CD14-positive monocyte (primary cell): Measurements from ENCODE around the gene COL13A1. TPM values are rescaled to one million over a fixed set of nuclear protein-coding genes. Genes with fewer than 3 reads are reported as not detected.

ENCODE experiments used
- DNase-seq, 3 donors: peaks; one replicate each; pipeline ENCODE4 v3.0.0-alpha.2; 2011 to 2022
- H2AFZ ChIP-seq: 2 replicates; pipeline ENCODE4 v1.6.0; 2012; ENCODE audit warnings: mild to moderate bottlenecking, low read depth, low read length, inconsistent platforms; ENCODE audit not compliant: insufficient read depth, poor library complexity, severe bottlenecking
- H3K27ac ChIP-seq, 2 donors: 1 replicate in 1 of 2; 2 replicates in 1 of 2; pipeline ENCODE4 v1.5.1; 2012 to 2013; ENCODE audit warnings: low read length in 2 of 2, control low read depth in 1 of 2, inconsistent platforms in 1 of 2, low read depth in 1 of 2, mild to moderate bottlenecking in 1 of 2
- H3K27me3 ChIP-seq, 2 donors: one replicate each; pipeline versions ENCODE4 v1.6.0 to v1.6.1; 2011 to 2013; ENCODE audit warnings: low read length in 2 of 2; ENCODE audit not compliant: control insufficient read depth in 2 of 2, insufficient read depth in 2 of 2
- H3K36me3 ChIP-seq, 2 donors: replicated peaks in 1 of 2; 1 replicate in 1 of 2; 2 replicates in 1 of 2; pipeline versions ENCODE4 v1.5.1 to v1.6.1; 2012 to 2013; ENCODE audit warnings: low read length in 2 of 2, control low read depth in 1 of 2, inconsistent platforms in 1 of 2, mild to moderate bottlenecking in 1 of 2; ENCODE audit not compliant: insufficient read depth in 2 of 2, control insufficient read depth in 1 of 2
- H3K4me1 ChIP-seq, 2 donors: 1 replicate in 1 of 2; 2 replicates in 1 of 2; pipeline versions ENCODE4 v1.5.1 to v1.6.1; 2012 to 2013; ENCODE audit warnings: low read length in 2 of 2, control low read depth in 1 of 2, inconsistent platforms in 1 of 2, mild to moderate bottlenecking in 1 of 2, moderate library complexity in 1 of 2; ENCODE audit not compliant: insufficient read depth in 2 of 2, control insufficient read depth in 1 of 2
- H3K4me2 ChIP-seq: replicated peaks from 2 replicates; pipeline ENCODE3; 2012; ENCODE audit warnings: low read length, moderate library complexity, mild to moderate bottlenecking; ENCODE audit not compliant: poor library complexity, severe bottlenecking; ENCODE audit errors: extremely low read depth
- H3K4me3 ChIP-seq, 3 experiments: fragments of 200-600 bp in 1 of 3; sonication (generic) in 1 of 3; replicated peaks in 1 of 3; 1 replicate in 2 of 3; 2 replicates in 1 of 3; pipeline ENCODE4 v1.5.1; 2011 to 2013; ENCODE audit warnings: low read length in 3 of 3, mild to moderate bottlenecking in 3 of 3, control low read depth in 2 of 3, low read depth in 2 of 3, inconsistent platforms in 1 of 3, moderate library complexity in 1 of 3
- H3K79me2 ChIP-seq: 2 replicates; pipeline ENCODE4 v1.6.0; 2012; ENCODE audit warnings: mild to moderate bottlenecking, control low read depth, inconsistent platforms, low read length, moderate library complexity; ENCODE audit not compliant: insufficient read depth
- H3K9ac ChIP-seq: 2 replicates; pipeline ENCODE4 v1.6.0; 2017; ENCODE audit warnings: low read length, mild to moderate bottlenecking; ENCODE audit not compliant: insufficient read depth, poor library complexity, severe bottlenecking
- H3K9me3 ChIP-seq, 2 donors: replicated peaks in 1 of 2; 1 replicate in 1 of 2; 2 replicates in 1 of 2; pipeline versions ENCODE4 v1.5.1 to v1.6.1; 2012 to 2013; ENCODE audit warnings: low read length in 2 of 2, control low read depth in 1 of 2; ENCODE audit not compliant: control insufficient read depth in 1 of 2, insufficient read depth in 1 of 2
- H4K20me1 ChIP-seq: 2 replicates; pipeline ENCODE4 v1.6.0; 2012; ENCODE audit warnings: mild to moderate bottlenecking, low read length, control low read depth, moderate library complexity; ENCODE audit not compliant: insufficient read depth
- H3K27ac Mint-ChIP-seq, 7 donors: one replicate each; pipeline ENCODE4 v1.8.0; 2020; ENCODE audit warnings: mild to moderate bottlenecking in 7 of 7, mixed read lengths in 7 of 7, moderate library complexity in 6 of 7, inconsistent platforms in 2 of 7
- H3K27me3 Mint-ChIP-seq, 3 donors: one replicate each; pipeline ENCODE4 v1.8.0; 2021 to 2022; ENCODE audit warnings: low read depth in 3 of 3, mild to moderate bottlenecking in 3 of 3, mixed read lengths in 3 of 3, moderate library complexity in 3 of 3, inconsistent platforms in 1 of 3
- H3K36me3 Mint-ChIP-seq, 2 donors: one replicate each; pipeline ENCODE4 v1.8.0; 2020; ENCODE audit warnings: mixed read lengths in 2 of 2, inconsistent platforms in 1 of 2, mild to moderate bottlenecking in 1 of 2
- H3K4me1 Mint-ChIP-seq: one replicate; pipeline ENCODE4 v1.8.0; 2020; ENCODE audit warnings: mild to moderate bottlenecking, mixed read lengths
- H3K4me3 Mint-ChIP-seq, 2 donors: one replicate each; pipeline ENCODE4 v1.8.0; 2020; ENCODE audit warnings: mild to moderate bottlenecking in 2 of 2, mixed read lengths in 2 of 2, moderate library complexity in 1 of 2
- H3K9me3 Mint-ChIP-seq, 7 donors: one replicate each; pipeline ENCODE4 v1.8.0; 2020 to 2022; ENCODE audit warnings: mixed read lengths in 7 of 7, mild to moderate bottlenecking in 6 of 7, moderate library complexity in 6 of 7, inconsistent platforms in 2 of 7
- WGBS: methylation state at CpG from one replicate; pipeline ENCODE4 v1.1.5; 2013; ENCODE audit warnings: missing lambda C conversion rate; ENCODE audit not compliant: insufficient coverage; 5-methylcytosine and 5-hydroxymethylcytosine counted together
- intact Hi-C, 2 donors: fragments of 100-400 bp; cut with micrococcal nuclease; formaldehyde crosslinking; loops; one replicate each; pipeline versions ENCODE4 v1.15.0 to v1.15.1; 2023
- polyA plus RNA-seq, 3 donors: library from polyadenylated mRNA; depleted of rRNA in 1 of 3; unstranded in 2 of 3; stranded (reverse) in 1 of 3; fragments of 300-500 nt in 2 of 3; fragments of >200 nt in 1 of 3; fragmentation: Illumina TruSeq in 2 of 3; gene quantifications; 1 replicate in 2 of 3; 2 replicates in 1 of 3; pipeline ENCODE4 v1.2.3, GENCODE V29; 2012 to 2021
- TF ChIP-seq, protein P1 (sequence below): fragments of 200-600 bp; IDR thresholded peaks from one replicate; pipeline ENCODE4 v1.8.0; 2022; ENCODE audit warnings: antibody characterized with exemption, mild to moderate bottlenecking

The COL13A1 gene
- polyA plus RNA-seq, 3 donors, result not detected

GRCh38 chr10:69781576-69781975 lies 20.1 kb upstream of the COL13A1 start:
- no peak overlapping the region for H2AFZ ChIP-seq
- no peaks in the 10 kb centered on the region for H3K4me1 ChIP-seq
- no peaks in the 10 kb centered on the region for H3K4me1 Mint-ChIP-seq
- H3K27me3 Mint-ChIP-seq, result peaks cover 8 to 9% (median 9%) of the 10 kb centered on the region in 3 donors
- H3K9me3 ChIP-seq, result no peaks in the 10 kb centered on the region
- peaks cover 4 to 6% of the 10 kb centered on the region in 2 donors for H3K27me3 ChIP-seq
- no peaks in the 10 kb centered on the region for H3K36me3 Mint-ChIP-seq
- H3K9me3 Mint-ChIP-seq, result no peaks in the 10 kb centered on the region
- no peaks in the 10 kb centered on the region for H3K79me2 ChIP-seq
- TF ChIP-seq, protein P1, sequence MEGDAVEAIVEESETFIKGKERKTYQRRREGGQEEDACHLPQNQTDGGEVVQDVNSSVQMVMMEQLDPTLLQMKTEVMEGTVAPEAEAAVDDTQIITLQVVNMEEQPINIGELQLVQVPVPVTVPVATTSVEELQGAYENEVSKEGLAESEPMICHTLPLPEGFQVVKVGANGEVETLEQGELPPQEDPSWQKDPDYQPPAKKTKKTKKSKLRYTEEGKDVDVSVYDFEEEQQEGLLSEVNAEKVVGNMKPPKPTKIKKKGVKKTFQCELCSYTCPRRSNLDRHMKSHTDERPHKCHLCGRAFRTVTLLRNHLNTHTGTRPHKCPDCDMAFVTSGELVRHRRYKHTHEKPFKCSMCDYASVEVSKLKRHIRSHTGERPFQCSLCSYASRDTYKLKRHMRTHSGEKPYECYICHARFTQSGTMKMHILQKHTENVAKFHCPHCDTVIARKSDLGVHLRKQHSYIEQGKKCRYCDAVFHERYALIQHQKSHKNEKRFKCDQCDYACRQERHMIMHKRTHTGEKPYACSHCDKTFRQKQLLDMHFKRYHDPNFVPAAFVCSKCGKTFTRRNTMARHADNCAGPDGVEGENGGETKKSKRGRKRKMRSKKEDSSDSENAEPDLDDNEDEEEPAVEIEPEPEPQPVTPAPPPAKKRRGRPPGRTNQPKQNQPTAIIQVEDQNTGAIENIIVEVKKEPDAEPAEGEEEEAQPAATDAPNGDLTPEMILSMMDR, result no peak
- WGBS, result no CpG with 5 or more reads among the region's 3 CpGs
- no peak overlapping the region for H3K9ac ChIP-seq
- H3K36me3 ChIP-seq, result no peaks in the 10 kb centered on the region
- intact Hi-C loops, result no loop called here
- H3K27ac ChIP-seq, result no peak overlapping the region
- no peak overlapping the region for H3K4me3 ChIP-seq
- H3K4me3 Mint-ChIP-seq, result no peak overlapping the region
- no peaks in the 10 kb centered on the region for H4K20me1 ChIP-seq
- H3K27ac Mint-ChIP-seq, result no peak overlapping the region
- H3K4me2 ChIP-seq, result no peak overlapping the region
- DNase-seq, result no peak

DNA sequence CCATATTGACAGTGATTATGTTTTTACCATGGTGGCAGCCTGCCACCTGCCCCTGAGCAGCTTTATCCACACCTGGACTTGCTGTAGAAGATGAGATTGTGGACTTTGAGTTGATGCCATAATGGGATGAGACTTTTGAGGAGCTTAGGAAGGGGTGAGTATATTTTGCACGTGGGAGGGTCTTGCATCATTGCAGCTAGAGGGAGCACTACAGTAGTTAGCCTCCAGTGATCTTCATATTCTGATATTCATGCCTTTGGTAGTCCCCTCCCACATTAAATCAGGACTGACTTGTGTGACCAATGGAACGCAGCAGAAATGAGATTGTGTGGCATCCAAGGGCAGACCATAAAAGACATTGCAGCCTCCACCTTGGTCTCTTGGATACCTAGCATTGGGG lies 18.2 kb upstream of the COL13A1 start:
- H3K27me3 ChIP-seq, result peaks cover 4 to 6% of the 10 kb centered on the region in 2 donors
- no peaks in the 10 kb centered on the region for H3K9me3 ChIP-seq
- no peak overlapping the region for H2AFZ ChIP-seq
- H3K4me1 ChIP-seq, result no peaks in the 10 kb centered on the region
- Mint-ChIP-seq H3K27me3 (peaks cover 5 to 11% (median 8%) of the 10 kb centered on the region in 3 donors), H3K27ac (no peak overlapping the region), H3K36me3 (no peaks in the 10 kb centered on the region), H3K4me1 (no peaks in the 10 kb centered on the region), H3K9me3 (no peaks in the 10 kb centered on the region), H3K4me3 (no peak overlapping the region)
- WGBS, result no CpG with 5 or more reads among the region's 2 CpGs
- H3K4me2 ChIP-seq, result no peak overlapping the region
- no peaks in the 10 kb centered on the region for H3K79me2 ChIP-seq
- no peaks in the 10 kb centered on the region for H4K20me1 ChIP-seq
- H3K27ac ChIP-seq, result no peak overlapping the region
- H3K36me3 ChIP-seq, result no peaks in the 10 kb centered on the region
- TF ChIP-seq, protein P1, result no peak
- DNase-seq, result no peak
- no peak overlapping the region for H3K4me3 ChIP-seq
- H3K9ac ChIP-seq, result no peak overlapping the region
- intact Hi-C loops, result no loop called here
